ENCODE measurements around the gene MEF2D. TPM values are rescaled to one million over a fixed set of nuclear protein-coding genes. Genes with fewer than 3 reads are reported as not detected.

Gene MEF2D
- total RNA-seq, 3 donors from 2014 or later = 42.5 to 50.9 (median 46.3) TPM

DNA sequence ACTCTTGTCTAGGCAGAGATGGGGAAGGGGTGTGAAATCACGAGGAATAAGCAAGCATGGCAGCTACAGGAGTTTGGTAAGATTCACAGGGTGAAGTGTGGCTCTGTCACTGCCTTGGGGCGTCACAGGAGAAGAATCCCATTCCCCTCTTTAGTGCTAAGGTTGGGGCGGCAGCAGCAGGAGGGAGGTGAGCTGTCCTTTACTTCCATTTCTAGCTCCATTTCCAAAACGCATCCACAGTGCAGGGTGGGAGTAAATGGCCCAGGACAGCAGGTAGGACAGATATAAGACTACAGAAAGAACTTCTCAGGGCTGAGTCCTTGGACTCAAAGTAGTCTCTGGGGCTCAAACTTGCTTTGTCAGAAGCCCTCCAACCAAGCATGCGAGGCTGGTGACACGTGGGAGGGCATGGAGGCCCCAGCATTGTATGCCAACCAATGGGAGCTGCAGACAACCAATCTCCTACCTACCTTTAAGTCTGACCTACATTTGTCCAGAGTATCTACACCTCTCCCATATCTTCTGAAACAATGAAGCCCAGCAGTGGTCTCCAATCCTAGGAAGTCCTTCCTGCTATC, 8.5 kb downstream of the MEF2D start:
- Mint-ChIP-seq H3K36me3 (ENCODE audit: insufficient read depth) (peaks cover 11% of the 10 kb centered on the region), H3K9me3 (no peaks in the 10 kb centered on the region), H3K4me1 (ENCODE audit: low read depth) (peaks cover 99% of the 10 kb centered on the region), H3K4me3 (peak overlapping the region; percentile 59), H3K27me3 (ENCODE audit: low read depth) (no peaks in the 10 kb centered on the region)
- ATAC-seq = no peak
- DNase-seq = no peak

DNA sequence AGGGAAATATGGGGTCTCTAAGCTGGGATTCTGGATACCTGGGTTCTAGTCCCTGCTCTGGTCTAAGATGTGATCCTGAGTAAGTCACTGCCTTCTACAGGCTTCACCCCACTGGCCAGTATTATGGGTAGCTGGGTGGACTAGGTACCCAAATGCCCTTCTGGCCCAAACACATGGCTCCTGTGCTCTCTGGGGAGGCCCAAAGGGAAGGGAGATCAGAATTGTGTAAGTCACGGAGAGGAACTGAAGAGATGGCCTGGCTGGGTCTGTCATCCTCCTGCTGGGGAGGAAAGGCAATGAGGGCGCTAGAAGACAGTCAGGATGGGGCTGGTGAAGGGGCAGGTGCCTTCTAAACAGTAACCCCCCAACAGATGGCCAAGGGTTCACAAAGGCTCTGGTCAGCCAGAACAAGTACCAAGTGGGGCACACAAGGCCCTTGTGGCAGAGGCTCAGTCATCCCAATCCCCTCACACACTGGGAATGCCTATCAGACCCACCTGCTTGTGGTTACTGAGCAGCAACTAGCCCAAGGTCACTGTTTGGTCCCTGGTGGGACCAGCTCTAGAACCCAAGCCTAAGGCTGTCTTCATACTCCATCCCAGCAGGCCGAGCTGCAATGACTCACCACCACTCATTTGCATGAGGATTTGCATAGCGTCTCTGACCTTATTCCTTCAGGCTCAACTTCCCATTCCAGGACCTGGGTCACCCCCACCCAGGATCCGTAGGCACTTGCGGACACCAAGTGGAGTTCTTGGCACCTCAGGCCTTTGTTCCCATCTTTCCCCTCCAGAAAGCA, 9.2 kb downstream of the MEF2D start:
- ATAC-seq (no peak), DNase-seq (no peak)
- Mint-ChIP-seq H3K9me3 (no peaks in the 10 kb centered on the region), H3K4me3 (peak overlapping the region; percentile 26), H3K27me3 (ENCODE audit: low read depth) (no peaks in the 10 kb centered on the region), H3K36me3 (ENCODE audit: insufficient read depth) (peaks cover 13% of the 10 kb centered on the region), H3K4me1 (ENCODE audit: low read depth) (peaks cover 99% of the 10 kb centered on the region)

DNA sequence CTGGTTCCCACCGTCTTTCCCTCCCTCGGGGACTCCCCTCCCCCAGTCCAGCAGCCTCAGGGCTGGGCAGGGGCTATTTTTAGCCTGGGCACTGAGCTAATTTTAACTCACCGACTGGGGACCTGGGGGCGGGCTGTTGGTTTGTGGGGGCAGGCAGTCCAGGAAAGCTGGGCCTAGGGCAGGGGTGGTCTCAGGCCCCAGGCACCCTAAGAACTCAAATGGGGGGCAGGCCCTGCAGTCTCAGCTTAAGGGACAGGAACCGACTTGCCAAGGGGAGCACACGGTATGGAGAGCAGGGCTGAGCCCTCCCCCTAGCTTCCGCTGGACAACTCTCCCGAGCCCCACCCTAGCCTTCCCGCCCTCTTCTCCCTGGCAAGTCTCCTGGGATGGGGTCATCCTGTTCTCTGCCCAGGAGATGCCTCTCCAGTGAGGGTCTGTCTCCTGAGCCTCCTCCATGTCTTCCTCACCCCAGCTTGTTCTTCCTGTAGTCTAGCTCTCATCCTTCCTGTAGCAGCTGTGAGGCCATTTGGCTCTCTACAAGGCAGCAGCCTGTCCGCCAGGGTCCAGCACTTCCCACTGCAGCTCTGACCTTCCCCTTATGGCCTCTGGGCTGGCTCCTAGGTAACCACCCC, 10.1 kb downstream of the MEF2D start:
- no peaks in the 10 kb centered on the region for H3K9me3 Mint-ChIP-seq
- no peak for ATAC-seq
- H3K36me3 Mint-ChIP-seq (ENCODE audit: insufficient read depth) = peaks cover 14% of the 10 kb centered on the region
- H3K4me1 Mint-ChIP-seq (ENCODE audit: low read depth) = peaks cover 96% of the 10 kb centered on the region
- H3K27me3 Mint-ChIP-seq (ENCODE audit: low read depth) = no peaks in the 10 kb centered on the region
- DNase-seq = no peak
- H3K4me3 Mint-ChIP-seq = peak overlapping the region; percentile 43

DNA sequence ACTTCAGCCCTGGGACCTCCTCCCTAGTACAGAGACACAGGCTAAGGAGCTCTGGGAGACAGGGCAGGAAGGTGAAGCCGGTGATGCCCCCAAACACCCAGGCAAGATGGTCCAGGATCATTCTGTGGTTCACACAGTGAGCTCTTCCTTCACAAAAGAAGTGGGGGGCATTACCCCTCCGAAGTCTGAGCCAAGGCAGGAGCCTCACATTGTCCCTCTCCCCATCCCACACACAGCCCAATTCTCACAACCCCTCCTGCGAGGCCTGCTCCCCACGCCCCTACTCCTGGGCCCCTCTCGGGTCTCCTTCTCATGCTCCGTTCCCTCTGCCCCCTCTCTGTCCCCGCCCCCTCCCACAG, 10.7 kb downstream of the MEF2D start:
- Mint-ChIP-seq H3K9me3 (no peaks in the 10 kb centered on the region), H3K36me3 (ENCODE audit: insufficient read depth) (peaks cover 10% of the 10 kb centered on the region), H3K4me3 (peak overlapping the region; percentile 69), H3K27me3 (ENCODE audit: low read depth) (no peaks in the 10 kb centered on the region), H3K4me1 (ENCODE audit: low read depth) (peaks cover 90% of the 10 kb centered on the region)
- DNase-seq (no peak), ATAC-seq (no peak)

DNA sequence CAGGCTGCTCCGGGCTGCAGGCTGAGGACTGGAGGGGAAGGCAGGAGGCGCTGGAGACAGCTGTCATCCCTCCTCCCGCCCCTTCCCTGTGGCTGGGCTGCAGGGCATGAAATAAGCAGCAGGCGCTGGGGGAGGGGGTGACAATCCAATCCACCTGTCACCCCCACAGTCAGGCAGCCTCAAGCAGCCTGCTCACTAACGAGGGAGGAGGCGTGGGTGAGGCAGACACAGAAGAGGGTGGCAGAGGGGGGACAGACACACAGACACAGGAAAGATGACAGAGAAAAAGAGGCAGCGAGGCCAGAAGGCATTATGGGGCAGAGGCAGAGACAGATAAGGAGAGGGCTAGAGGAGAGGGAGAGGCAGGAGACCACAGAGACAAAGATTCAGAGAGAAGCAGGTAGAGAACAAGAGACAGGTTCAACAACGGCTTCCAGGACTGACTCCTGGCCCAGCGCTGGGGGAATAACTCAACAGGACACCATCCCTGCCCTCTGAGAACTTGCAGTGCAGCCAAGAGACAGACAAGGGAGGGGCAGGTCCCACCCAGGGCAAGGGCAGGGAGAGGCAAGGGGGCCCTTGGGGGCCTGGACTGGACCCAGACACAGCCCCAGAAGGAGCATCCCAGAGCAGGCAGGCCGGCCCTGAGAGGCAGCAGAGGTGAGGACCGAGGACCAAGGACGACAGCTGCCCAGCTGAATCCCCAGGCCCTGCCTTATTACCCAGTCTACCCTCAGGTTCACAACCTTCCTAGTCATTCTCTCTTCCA, 11.2 kb downstream of the MEF2D start:
- Mint-ChIP-seq H3K36me3 (ENCODE audit: insufficient read depth) (peaks cover 9% of the 10 kb centered on the region), H3K9me3 (no peaks in the 10 kb centered on the region), H3K4me3 (peak overlapping the region; percentile 69), H3K4me1 (ENCODE audit: low read depth) (peaks cover 87% of the 10 kb centered on the region), H3K27me3 (ENCODE audit: low read depth) (no peaks in the 10 kb centered on the region)
- ATAC-seq (peak; percentile 36 to 42), DNase-seq (peak; percentile 52)

DNA sequence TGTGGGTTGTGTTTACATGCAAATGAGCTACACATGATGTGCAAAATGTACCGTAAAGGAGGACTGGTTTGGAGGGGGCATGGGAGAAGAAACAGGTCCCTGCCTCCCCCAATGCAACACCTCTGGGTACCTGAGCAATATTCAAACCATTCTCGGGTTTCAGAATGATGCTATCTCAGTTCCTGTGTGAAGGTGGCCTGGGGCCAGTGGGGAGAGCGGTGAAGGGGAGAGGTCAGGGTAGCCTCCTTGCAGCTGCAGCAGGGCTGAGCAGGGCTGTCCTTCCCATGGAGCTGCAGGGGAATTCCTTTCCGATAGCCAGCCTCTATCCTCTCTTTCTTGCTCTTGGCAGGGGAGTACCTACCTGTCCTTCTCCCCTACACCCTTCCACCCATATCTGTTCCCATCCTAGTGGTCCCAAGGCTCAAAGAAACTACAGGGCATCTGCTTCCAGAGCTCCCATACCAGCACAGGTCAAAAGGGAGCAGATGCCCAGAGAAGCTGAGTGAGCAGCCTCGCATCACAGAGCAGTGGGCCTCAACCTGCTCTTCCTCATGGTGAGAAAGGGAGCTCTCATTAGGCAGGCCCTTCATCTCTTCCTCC, 11.9 kb downstream of the MEF2D start:
- ATAC-seq (peak; percentile 69 to 73), DNase-seq (no peak)
- Mint-ChIP-seq H3K36me3 (ENCODE audit: insufficient read depth) (peaks cover 9% of the 10 kb centered on the region), H3K4me1 (ENCODE audit: low read depth) (peaks cover 87% of the 10 kb centered on the region), H3K9me3 (no peaks in the 10 kb centered on the region), H3K4me3 (peak overlapping the region; percentile 69), H3K27me3 (ENCODE audit: low read depth) (no peaks in the 10 kb centered on the region)

DNA sequence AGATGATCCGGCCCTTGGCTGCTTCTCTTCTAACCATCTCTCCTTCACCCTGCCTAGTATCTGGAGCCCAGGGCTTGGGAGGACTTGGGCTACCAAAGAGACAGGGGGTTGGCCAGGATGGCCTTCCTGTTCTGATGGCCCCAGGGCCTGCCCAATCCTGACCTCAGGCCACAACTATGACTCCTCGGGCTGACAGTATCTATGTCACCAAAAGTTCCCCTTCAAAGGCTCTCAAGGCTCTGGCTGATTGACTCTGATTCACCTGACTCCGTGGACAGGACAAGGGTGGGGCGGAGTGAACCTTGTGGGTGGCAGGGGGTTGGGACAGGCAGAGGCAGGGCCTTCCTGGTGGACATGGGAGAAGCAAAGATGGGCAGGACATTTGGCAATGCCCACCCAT, 12.7 kb downstream of the MEF2D start:
- Mint-ChIP-seq H3K36me3 (ENCODE audit: insufficient read depth) (peaks cover 9% of the 10 kb centered on the region), H3K4me1 (ENCODE audit: low read depth) (peaks cover 82% of the 10 kb centered on the region), H3K4me3 (peak overlapping the region; percentile 46), H3K9me3 (no peaks in the 10 kb centered on the region), H3K27me3 (ENCODE audit: low read depth) (no peaks in the 10 kb centered on the region)
- peak; percentile 58 to 59 for ATAC-seq
- no peak for DNase-seq

DNA sequence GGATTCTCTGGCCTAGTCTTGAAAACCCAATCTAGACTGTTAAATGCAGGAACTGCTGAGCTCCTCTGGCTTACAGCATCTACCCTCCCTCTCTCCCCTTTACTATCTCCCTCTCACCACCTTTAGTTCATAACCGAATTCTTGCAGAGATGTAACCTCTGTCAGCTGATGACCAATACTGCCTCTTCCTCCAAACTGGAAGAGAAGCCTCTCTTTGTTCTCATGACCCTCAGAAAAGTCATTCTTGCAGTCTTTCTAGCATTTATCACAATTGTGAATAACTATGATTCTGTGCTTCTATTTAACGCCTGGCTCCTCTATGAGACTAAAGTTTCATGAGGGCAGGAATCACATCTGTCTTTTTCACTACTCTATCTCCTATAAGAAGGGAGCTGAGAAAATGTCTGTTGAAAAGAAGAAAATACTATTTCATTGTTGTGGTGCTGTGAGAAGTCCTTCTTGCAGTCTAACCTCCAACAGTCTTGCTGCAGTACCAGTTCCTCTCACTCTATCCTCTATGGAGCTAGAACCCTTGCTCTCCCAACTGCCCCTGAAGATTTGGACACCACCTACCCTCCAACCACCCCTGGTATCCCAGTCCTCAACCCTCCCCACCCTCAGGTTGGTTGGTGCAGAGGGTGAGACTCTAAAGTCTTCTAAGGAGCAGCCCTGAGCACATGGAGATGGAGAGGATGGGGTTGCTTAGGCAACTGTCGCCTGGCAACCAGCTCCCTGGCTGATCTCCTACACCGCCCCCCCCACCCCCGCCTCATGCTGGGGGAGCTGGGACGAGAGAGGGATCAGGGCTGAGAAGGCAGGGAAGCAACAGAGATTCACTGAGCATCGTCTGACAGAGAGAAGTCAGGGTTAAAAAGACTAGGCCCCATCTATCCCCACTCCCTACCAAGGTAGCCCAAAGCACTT, 13.9 kb downstream of the MEF2D start:
- DNase-seq = no peak
- H3K4me3 Mint-ChIP-seq = no peak overlapping the region
- H3K36me3 Mint-ChIP-seq (ENCODE audit: insufficient read depth) = peaks cover 5% of the 10 kb centered on the region
- H3K27me3 Mint-ChIP-seq (ENCODE audit: low read depth) = no peaks in the 10 kb centered on the region
- H3K4me1 Mint-ChIP-seq (ENCODE audit: low read depth) = peaks cover 81% of the 10 kb centered on the region
- H3K9me3 Mint-ChIP-seq = no peaks in the 10 kb centered on the region
- no peak for ATAC-seq

DNA sequence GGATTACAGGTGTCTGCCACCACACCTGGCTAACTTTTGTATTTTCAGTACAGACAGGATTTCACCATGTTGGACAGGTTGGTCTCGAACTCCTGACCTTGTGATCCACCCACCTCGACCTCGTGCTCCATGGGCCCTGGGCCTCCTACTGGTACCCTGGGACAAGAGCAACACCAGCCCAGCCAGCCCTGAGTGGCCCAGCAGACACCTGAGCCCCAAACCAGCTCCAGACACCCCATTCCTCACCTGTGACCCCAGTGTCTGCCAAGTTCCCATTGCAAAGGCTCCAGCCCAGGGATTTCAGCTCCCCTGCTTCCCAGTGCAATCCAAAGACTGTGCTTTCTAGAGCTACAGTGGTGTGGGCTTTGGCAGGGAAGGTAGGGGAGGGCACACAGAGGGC, 14.6 kb downstream of the MEF2D start:
- Mint-ChIP-seq H3K4me1 (ENCODE audit: low read depth) (peaks cover 81% of the 10 kb centered on the region), H3K9me3 (no peaks in the 10 kb centered on the region), H3K36me3 (ENCODE audit: insufficient read depth) (peaks cover 7% of the 10 kb centered on the region), H3K4me3 (no peak overlapping the region), H3K27me3 (ENCODE audit: low read depth) (no peaks in the 10 kb centered on the region)
- DNase-seq (no peak), ATAC-seq (no peak)

DNA sequence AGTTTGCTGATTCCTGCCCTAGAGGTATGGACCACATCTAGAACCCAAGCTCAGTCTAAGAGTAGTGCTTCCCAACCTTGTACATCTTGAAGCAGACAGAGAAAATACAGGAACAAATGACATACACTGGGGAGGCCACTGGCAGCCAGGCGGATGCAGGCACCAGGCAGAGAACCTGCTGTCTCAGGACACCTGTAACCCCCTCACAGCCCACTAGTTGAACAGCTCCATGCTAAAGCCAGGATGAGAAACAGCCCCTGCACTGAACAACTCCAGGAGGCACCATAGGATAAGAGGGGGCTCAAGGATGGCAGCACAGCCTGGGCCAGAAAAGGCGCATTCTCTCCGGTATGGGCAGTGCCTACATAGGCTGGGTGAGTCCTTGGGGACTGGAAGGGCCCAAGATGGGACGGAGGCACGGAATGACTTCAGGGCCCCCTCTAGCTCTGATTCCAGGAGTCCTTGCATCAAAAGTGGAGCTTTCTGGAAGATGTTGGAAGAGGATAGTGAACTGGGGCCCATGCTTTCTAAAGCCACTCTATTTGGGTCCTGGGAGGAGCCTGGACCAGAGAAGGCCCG, 16.0 kb downstream of the MEF2D start:
- Mint-ChIP-seq H3K9me3 (no peaks in the 10 kb centered on the region), H3K36me3 (ENCODE audit: insufficient read depth) (peaks cover 14% of the 10 kb centered on the region), H3K4me3 (no peak overlapping the region), H3K27me3 (ENCODE audit: low read depth) (no peaks in the 10 kb centered on the region), H3K4me1 (ENCODE audit: low read depth) (peaks cover 75% of the 10 kb centered on the region)
- DNase-seq (no peak), ATAC-seq (no peak)

DNA sequence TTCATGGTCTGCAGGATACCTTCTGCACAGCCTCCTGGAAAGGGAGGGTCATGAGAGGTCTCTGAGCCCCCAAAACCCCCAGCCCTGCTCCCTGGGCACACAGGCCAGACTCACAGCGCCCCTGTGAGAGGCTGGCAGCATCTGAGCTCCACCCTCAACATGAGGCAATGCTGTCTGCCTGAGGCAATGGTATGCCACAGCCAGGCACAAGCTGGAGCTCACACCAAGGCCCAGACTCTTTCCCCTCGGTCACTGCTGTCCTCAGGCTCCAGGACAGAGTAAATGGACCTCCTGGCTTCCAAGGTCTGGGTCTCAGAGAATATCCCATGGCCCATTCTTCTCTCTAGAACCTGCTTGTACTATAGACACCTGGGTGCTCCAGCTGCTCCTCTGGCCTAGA, 17.2 kb downstream of the MEF2D start:
- H3K4me1 Mint-ChIP-seq (ENCODE audit: low read depth) = peaks cover 63% of the 10 kb centered on the region
- no peak for DNase-seq
- no peaks in the 10 kb centered on the region for H3K9me3 Mint-ChIP-seq
- no peaks in the 10 kb centered on the region for H3K27me3 Mint-ChIP-seq (ENCODE audit: low read depth)
- ATAC-seq = no peak
- peaks cover 20% of the 10 kb centered on the region for H3K36me3 Mint-ChIP-seq (ENCODE audit: insufficient read depth)
- H3K4me3 Mint-ChIP-seq = no peak overlapping the region

DNA sequence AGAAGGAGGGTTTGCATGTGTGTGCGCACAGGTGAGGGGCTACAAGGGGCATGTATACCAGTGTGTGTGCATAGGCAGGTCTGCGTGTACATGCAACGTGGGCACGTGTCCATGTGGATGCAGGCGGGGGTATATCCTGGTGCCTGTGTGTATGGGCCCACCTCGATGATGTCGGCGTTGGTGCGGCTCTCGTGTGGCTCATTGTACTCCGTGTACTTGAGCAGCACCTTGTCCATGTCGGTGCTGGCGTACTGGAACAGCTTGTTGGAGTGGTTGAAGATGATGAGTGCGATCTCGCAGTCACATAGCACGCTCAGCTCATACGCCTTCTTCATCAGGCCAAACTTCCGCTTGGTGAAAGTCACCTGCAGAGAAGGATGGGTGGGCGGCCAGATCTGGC, 18.3 kb downstream of the MEF2D start:
- no peaks in the 10 kb centered on the region for H3K9me3 Mint-ChIP-seq
- H3K4me3 Mint-ChIP-seq = no peak overlapping the region
- H3K27me3 Mint-ChIP-seq (ENCODE audit: low read depth) = no peaks in the 10 kb centered on the region
- ATAC-seq (no peak), DNase-seq (no peak)
- peaks cover 26% of the 10 kb centered on the region for H3K36me3 Mint-ChIP-seq (ENCODE audit: insufficient read depth)
- H3K4me1 Mint-ChIP-seq (ENCODE audit: low read depth) = peaks cover 58% of the 10 kb centered on the region

DNA sequence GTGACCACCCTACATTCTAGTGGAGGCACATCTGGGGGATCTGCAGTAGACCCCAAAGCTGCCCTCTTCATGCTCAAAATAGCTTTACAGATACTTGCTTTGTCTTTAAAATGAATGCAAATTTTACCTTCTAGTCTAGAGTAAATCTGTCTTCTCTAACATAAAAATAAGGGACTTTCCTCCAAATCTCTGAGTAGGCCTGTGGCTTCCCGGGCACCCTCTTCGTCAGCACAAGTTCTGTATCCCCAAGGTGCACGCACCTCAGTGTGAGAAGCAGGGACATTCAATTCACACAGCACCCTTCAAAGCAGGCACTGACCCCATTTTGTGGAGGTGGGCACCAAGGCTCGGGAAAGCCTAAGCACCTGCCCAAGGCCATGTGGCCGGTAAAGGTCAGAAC, 19.0 kb downstream of the MEF2D start:
- H3K9me3 Mint-ChIP-seq = no peaks in the 10 kb centered on the region
- H3K36me3 Mint-ChIP-seq (ENCODE audit: insufficient read depth) = peaks cover 28% of the 10 kb centered on the region
- H3K4me3 Mint-ChIP-seq = peak overlapping the region; percentile 34
- peak; percentile 49 to 71 for ATAC-seq
- H3K4me1 Mint-ChIP-seq (ENCODE audit: low read depth) = peaks cover 52% of the 10 kb centered on the region
- no peaks in the 10 kb centered on the region for H3K27me3 Mint-ChIP-seq (ENCODE audit: low read depth)
- DNase-seq = peak; percentile 30
